Activated T-cell treated with anti-CD3 and anti-CD28 coated beads, Interleukin-2, amount 50 U/mL, for 48 hours (primary cell): ENCODE data around the gene PDE4D.

Experiments used
- DNase-seq, 2 experiments: peaks; one replicate each; pipeline ENCODE4 v3.0.0-alpha.2; 2020

Gene PDE4D

GRCh38 chr5:59236986-59237385, 656.5 kb downstream of the PDE4D start:
- DNase-seq, result no peak

- no peak for DNase-seq
These were observed 657.1 kb downstream of the PDE4D start for GRCh38 chr5:59236448-59236847.

GRCh38 chr5:59234236-59234635, 659.3 kb downstream of the PDE4D start:
- no peak for DNase-seq

- no peak for DNase-seq
These were observed 662.1 kb downstream of the PDE4D start for GRCh38 chr5:59231221-59231931.

- DNase-seq, result no peak
These were observed 670.6 kb downstream of the PDE4D start for GRCh38 chr5:59222687-59223511.

GRCh38 chr5:59221769-59222168, 671.8 kb downstream of the PDE4D start:
- DNase-seq, result no peak

- no peak for DNase-seq
These were observed 675.0 kb downstream of the PDE4D start for GRCh38 chr5:59218424-59219045.

GRCh38 chr5:59216841-59217240, 676.7 kb downstream of the PDE4D start:
- DNase-seq, result no peak

GRCh38 chr5:59212596-59212995, 680.9 kb downstream of the PDE4D start:
- DNase-seq, result no peak

GRCh38 chr5:59209758-59210359, 683.7 kb downstream of the PDE4D start:
- DNase-seq, result no peak

GRCh38 chr5:59208474-59208873, 685.1 kb downstream of the PDE4D start:
- no peak for DNase-seq

GRCh38 chr5:59207401-59207800, 686.1 kb downstream of the PDE4D start:
- no peak for DNase-seq

GRCh38 chr5:59206132-59206581, 687.4 kb downstream of the PDE4D start:
- no peak for DNase-seq

GRCh38 chr5:59204114-59204897, 689.2 kb downstream of the PDE4D start:
- no peak for DNase-seq

- DNase-seq, result no peak
These were observed 693.7 kb downstream of the PDE4D start for GRCh38 chr5:59199868-59200267.

GRCh38 chr5:59198832-59199231, 694.7 kb downstream of the PDE4D start:
- DNase-seq, result no peak

- DNase-seq, result no peak
These were observed 695.2 kb downstream of the PDE4D start for GRCh38 chr5:59198365-59198764.

- no peak for DNase-seq
These were observed 695.6 kb downstream of the PDE4D start for GRCh38 chr5:59197911-59198310.

GRCh38 chr5:59193616-59194319, 699.8 kb downstream of the PDE4D start:
- DNase-seq, result no peak

GRCh38 chr5:59190746-59191145, 702.8 kb downstream of the PDE4D start:
- DNase-seq, result no peak

GRCh38 chr5:59189472-59190244, 703.9 kb downstream of the PDE4D start:
- no peak for DNase-seq
